ENCODE data around the gene TBC1D3B.

TBC1D3B gene

DNA sequence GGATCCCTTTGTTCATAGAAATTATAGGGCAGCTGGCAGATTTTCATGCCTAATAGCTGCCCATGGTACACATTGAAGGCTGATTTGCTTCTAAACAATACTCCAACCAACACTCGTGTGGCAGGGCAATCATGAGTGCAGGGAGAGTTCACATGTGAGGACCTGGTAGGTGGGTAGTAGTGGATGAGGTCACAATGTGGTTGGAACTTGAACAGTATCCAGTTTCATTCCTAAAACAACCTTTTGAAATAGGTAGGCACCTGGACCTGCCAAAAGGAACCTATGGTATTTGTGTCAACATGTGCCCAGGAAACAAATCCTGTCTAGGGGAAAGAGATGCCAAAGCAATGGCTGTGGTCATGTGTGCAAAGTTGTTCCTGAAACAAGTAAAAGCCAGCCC is 40.0 kb downstream of the TBC1D3B start:
- no peak overlapping the region for H2AFZ ChIP-seq (ENCODE audit: low read length, unreplicated experiment)
- H3K4me1 ChIP-seq (ENCODE audit: control insufficient read depth, insufficient read depth, low read length, unreplicated experiment) = no peaks in the 10 kb centered on the region
- no peak overlapping the region for H3K27ac ChIP-seq (ENCODE audit: low read depth, low read length)
- H3K27me3 ChIP-seq (ENCODE audit: insufficient read depth, low read length) = peaks cover 47% of the 10 kb centered on the region
- H3K36me3 ChIP-seq (ENCODE audit: insufficient read depth, low read length) = no peaks in the 10 kb centered on the region
- no peaks in the 10 kb centered on the region for H3K79me2 ChIP-seq (ENCODE audit: control insufficient read depth, insufficient read depth, low read length, unreplicated experiment)
- no peak overlapping the region for H3K4me3 ChIP-seq (ENCODE audit: low read depth, low read length)

DNA sequence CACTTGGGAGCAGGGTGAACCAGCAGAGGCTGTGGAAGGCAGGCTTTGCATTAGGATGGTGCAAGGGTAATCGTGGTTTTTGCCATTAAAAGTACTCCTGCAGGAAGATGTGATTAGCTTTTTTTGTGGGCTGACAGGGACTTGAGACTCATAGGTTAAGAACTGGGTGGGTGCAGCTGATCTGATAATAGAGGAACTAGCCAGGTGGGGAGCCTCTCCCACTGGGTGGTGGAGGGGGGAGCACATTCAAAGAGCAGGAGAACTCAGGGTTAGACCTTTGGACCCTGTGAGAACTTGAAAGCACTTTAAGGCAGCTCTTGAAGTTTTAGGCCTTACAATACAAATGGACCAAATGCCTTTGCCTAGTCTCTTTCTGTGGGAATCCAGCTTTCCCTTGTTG is 40.4 kb downstream of the TBC1D3B start:
- Histone ChIP-seq H2AFZ (ENCODE audit: low read length, unreplicated experiment) (no peak overlapping the region), H3K36me3 (ENCODE audit: insufficient read depth, low read length) (no peaks in the 10 kb centered on the region), H3K27me3 (ENCODE audit: insufficient read depth, low read length) (peaks cover 43% of the 10 kb centered on the region), H3K27ac (ENCODE audit: low read depth, low read length) (no peak overlapping the region), H3K4me3 (ENCODE audit: low read depth, low read length) (no peak overlapping the region), H3K79me2 (ENCODE audit: control insufficient read depth, insufficient read depth, low read length, unreplicated experiment) (no peaks in the 10 kb centered on the region), H3K4me1 (ENCODE audit: control insufficient read depth, insufficient read depth, low read length, unreplicated experiment) (no peaks in the 10 kb centered on the region)

DNA sequence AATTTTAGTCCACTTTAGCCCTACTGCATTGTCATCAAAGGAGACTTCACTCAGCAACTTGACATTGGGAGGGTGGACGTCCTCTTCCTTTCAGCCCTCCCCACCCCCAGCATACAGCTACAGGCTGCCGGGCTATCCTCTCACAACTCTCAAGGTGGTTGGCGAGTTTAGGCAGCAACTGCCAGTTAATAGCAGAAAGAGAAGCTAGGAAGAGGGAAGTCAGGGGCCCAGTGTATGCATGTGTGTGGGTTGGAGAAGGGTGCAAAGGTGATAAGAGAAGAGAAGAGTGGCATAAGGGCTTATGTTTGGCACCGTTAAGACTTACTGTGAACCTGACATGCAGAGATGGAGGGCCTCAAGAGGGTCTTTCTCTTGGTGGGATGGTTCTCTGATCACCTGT is 41.0 kb downstream of the TBC1D3B start:
- H3K36me3 ChIP-seq (ENCODE audit: insufficient read depth, low read length) = no peaks in the 10 kb centered on the region
- H3K4me1 ChIP-seq (ENCODE audit: control insufficient read depth, insufficient read depth, low read length, unreplicated experiment) = no peaks in the 10 kb centered on the region
- H3K4me3 ChIP-seq (ENCODE audit: low read depth, low read length) = no peak overlapping the region
- H3K79me2 ChIP-seq (ENCODE audit: control insufficient read depth, insufficient read depth, low read length, unreplicated experiment) = no peaks in the 10 kb centered on the region
- no peak overlapping the region for H3K27ac ChIP-seq (ENCODE audit: low read depth, low read length)
- H2AFZ ChIP-seq (ENCODE audit: low read length, unreplicated experiment) = no peak overlapping the region
- peaks cover 45% of the 10 kb centered on the region for H3K27me3 ChIP-seq (ENCODE audit: insufficient read depth, low read length)

DNA sequence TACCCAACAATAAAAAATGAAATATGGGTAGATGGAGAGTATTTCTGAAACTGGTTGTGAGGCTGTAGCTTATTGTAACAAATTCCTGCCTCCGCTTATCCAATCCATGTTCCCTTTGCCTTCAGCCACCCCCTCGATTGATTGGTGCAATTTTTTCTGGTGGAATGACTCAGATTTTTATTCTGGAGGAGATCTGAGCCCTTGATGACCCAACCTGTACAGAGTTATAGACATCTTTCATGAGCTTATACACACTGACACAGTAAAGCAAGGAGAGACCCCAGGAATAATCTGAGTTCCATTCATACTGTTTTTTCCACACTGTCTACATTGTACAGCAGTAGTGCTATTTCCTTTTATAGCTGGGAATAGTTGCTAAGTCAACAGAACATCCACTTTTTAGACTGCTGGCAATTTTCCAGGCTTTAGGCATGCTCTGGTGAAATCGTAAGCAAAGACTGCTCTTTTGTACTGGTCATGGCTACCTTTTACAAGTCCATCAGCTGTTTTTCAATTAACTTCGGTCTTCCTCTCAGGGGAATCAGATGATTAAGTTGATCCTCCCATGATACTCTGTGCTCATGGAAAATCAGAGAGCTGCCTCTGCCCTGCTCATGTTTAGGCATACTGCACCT is 42.7 kb downstream of the TBC1D3B start:
- Histone ChIP-seq H3K27me3 (ENCODE audit: insufficient read depth, low read length) (peaks cover 62% of the 10 kb centered on the region), H3K27ac (ENCODE audit: low read depth, low read length) (no peak overlapping the region), H2AFZ (ENCODE audit: low read length, unreplicated experiment) (no peak overlapping the region), H3K4me3 (ENCODE audit: low read depth, low read length) (no peak overlapping the region), H3K4me1 (ENCODE audit: control insufficient read depth, insufficient read depth, low read length, unreplicated experiment) (no peaks in the 10 kb centered on the region), H3K79me2 (ENCODE audit: control insufficient read depth, insufficient read depth, low read length, unreplicated experiment) (no peaks in the 10 kb centered on the region), H3K36me3 (ENCODE audit: insufficient read depth, low read length) (no peaks in the 10 kb centered on the region)

DNA sequence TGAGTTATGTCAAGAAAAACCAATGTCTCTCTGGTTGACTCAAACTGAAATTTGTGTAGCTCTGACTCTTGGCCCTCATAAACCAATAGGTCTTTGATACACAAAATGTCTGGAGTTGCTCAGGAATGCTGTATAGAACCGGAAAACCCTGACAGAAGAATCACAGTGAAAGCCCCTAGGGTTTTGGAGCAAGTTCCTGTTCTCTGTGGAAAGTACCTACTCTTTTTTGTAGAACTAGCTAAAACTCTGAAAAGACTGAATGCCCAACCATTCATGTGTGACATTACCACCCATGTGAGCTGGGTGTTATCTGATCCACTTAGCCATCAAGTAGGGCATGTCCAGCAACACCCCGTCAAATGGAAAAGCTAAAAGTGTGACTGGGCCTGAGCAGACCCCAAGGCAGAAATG is 44.0 kb downstream of the TBC1D3B start:
- no peaks in the 10 kb centered on the region for H3K79me2 ChIP-seq (ENCODE audit: control insufficient read depth, insufficient read depth, low read length, unreplicated experiment)
- H3K36me3 ChIP-seq (ENCODE audit: insufficient read depth, low read length) = no peaks in the 10 kb centered on the region
- no peak overlapping the region for H3K4me3 ChIP-seq (ENCODE audit: low read depth, low read length)
- no peak overlapping the region for H2AFZ ChIP-seq (ENCODE audit: low read length, unreplicated experiment)
- H3K27me3 ChIP-seq (ENCODE audit: insufficient read depth, low read length) = peaks cover 70% of the 10 kb centered on the region
- H3K4me1 ChIP-seq (ENCODE audit: control insufficient read depth, insufficient read depth, low read length, unreplicated experiment) = no peaks in the 10 kb centered on the region
- no peak overlapping the region for H3K27ac ChIP-seq (ENCODE audit: low read depth, low read length)

DNA sequence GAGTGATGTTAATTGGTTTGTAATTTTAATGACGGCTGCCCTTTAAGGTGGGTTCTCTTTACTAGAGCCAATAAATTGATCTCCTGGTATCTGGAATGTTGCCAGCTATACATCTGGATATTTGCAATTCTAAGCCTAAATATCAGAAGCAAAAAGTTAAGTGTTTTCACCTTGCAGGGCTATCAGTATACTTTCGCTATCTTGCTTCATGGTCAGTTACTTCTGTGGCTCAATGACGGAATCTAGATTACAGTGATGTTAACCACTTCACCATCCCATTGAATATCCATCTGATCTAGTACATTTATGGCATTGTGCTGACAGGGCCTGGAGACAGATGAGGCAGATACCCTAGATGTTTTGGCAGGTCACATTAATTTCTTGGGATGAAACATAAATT is 44.5 kb downstream of the TBC1D3B start:
- Histone ChIP-seq H3K4me3 (ENCODE audit: low read depth, low read length) (no peak overlapping the region), H3K27ac (ENCODE audit: low read depth, low read length) (no peak overlapping the region), H3K79me2 (ENCODE audit: control insufficient read depth, insufficient read depth, low read length, unreplicated experiment) (no peaks in the 10 kb centered on the region), H3K36me3 (ENCODE audit: insufficient read depth, low read length) (no peaks in the 10 kb centered on the region), H3K27me3 (ENCODE audit: insufficient read depth, low read length) (peaks cover 69% of the 10 kb centered on the region), H2AFZ (ENCODE audit: low read length, unreplicated experiment) (no peak overlapping the region), H3K4me1 (ENCODE audit: control insufficient read depth, insufficient read depth, low read length, unreplicated experiment) (no peaks in the 10 kb centered on the region)

DNA sequence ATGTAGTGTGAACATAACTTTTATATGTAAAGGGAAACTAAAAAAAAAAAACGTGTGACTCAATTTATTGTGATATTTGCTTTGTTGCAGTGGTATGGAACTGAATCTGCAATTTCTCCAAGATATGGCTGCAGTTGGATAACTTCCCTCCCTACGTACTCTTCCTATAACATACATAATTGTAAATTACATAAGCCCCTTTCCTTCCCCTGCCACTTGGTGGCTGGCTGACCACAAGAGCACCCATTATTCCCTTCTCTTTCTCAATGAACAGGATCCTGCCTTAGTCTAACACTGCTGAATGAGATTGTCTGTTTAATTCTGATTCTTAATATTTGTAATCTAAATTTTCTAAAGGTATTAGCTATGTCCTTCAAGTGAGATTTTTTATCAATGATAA is 45.0 kb downstream of the TBC1D3B start:
- H3K36me3 ChIP-seq (ENCODE audit: insufficient read depth, low read length) = no peaks in the 10 kb centered on the region
- no peak overlapping the region for H2AFZ ChIP-seq (ENCODE audit: low read length, unreplicated experiment)
- H3K27ac ChIP-seq (ENCODE audit: low read depth, low read length) = no peak overlapping the region
- peaks cover 69% of the 10 kb centered on the region for H3K27me3 ChIP-seq (ENCODE audit: insufficient read depth, low read length)
- H3K79me2 ChIP-seq (ENCODE audit: control insufficient read depth, insufficient read depth, low read length, unreplicated experiment) = no peaks in the 10 kb centered on the region
- H3K4me1 ChIP-seq (ENCODE audit: control insufficient read depth, insufficient read depth, low read length, unreplicated experiment) = no peaks in the 10 kb centered on the region
- H3K4me3 ChIP-seq (ENCODE audit: low read depth, low read length) = no peak overlapping the region

DNA sequence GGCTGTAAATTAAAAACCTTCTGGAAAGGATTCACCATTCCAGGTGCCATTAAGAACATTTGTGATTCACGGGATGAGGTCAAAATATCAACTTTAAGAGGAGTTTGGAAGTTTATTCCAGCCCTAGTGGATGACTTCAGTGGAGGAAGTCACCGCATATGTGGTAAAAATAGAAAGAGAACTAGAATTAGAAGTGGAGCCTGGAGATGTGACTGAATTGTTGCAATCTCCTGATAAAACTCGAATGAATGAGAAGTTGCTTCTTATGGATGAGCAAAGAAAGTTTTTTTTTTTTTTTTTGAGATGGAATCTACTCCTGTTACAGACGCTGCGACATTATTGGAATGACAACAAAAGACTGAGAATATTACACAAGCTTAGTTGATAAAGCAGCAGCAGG is 46.1 kb downstream of the TBC1D3B start:
- no peaks in the 10 kb centered on the region for H3K36me3 ChIP-seq (ENCODE audit: insufficient read depth, low read length)
- H2AFZ ChIP-seq (ENCODE audit: low read length, unreplicated experiment) = no peak overlapping the region
- H3K27ac ChIP-seq (ENCODE audit: low read depth, low read length) = no peak overlapping the region
- H3K79me2 ChIP-seq (ENCODE audit: control insufficient read depth, insufficient read depth, low read length, unreplicated experiment) = no peaks in the 10 kb centered on the region
- no peaks in the 10 kb centered on the region for H3K4me1 ChIP-seq (ENCODE audit: control insufficient read depth, insufficient read depth, low read length, unreplicated experiment)
- peaks cover 65% of the 10 kb centered on the region for H3K27me3 ChIP-seq (ENCODE audit: insufficient read depth, low read length)
- no peak overlapping the region for H3K4me3 ChIP-seq (ENCODE audit: low read depth, low read length)

DNA sequence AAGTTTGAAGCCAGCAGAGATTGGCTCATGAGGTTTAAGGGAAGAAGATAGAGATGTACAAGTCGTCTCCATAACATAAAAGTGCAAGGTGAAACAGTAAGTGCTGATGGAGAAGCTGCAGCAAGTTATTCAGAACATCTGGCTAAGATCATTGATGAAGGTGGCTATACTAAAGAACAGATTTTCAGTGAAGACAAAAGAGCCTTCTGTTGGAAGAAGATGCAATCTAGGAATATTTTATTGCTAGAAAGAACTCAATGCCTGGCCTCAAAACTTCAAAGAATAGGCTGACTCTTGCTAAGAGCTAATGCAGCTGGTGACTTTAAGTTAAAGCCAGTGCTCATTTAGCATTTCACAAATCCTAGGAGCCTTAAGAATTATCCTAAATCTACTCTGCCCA is 46.8 kb downstream of the TBC1D3B start:
- H3K4me1 ChIP-seq (ENCODE audit: control insufficient read depth, insufficient read depth, low read length, unreplicated experiment) = no peaks in the 10 kb centered on the region
- no peak overlapping the region for H2AFZ ChIP-seq (ENCODE audit: low read length, unreplicated experiment)
- peaks cover 60% of the 10 kb centered on the region for H3K27me3 ChIP-seq (ENCODE audit: insufficient read depth, low read length)
- H3K27ac ChIP-seq (ENCODE audit: low read depth, low read length) = no peak overlapping the region
- H3K36me3 ChIP-seq (ENCODE audit: insufficient read depth, low read length) = no peaks in the 10 kb centered on the region
- H3K4me3 ChIP-seq (ENCODE audit: low read depth, low read length) = no peak overlapping the region
- no peaks in the 10 kb centered on the region for H3K79me2 ChIP-seq (ENCODE audit: control insufficient read depth, insufficient read depth, low read length, unreplicated experiment)

DNA sequence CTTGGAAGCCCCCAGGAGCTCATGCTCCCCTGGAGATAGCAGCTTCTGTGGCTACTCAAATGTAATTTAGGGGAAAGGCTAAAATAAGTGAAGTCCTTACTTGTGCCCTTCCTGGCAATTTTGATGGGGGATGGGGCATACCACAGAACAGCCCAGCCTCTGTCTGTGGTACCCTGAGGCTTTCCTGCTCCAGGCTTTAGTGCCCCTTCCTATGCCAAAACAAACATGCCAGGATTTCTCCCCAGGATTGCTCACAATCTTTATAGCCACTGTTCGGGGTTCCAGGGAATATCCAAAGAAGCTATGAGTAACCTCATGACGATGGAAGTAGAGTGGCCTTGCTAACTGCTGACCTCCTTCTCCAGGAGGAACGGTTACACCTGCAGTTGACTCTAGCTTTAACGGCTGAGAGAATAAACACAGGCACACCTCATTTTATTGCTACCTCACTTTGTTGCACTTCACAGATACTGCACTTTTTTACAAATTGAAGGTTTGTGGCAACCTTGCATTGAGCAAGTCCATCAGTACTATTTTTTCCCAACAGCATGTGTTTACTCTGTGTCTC is 47.9 kb downstream of the TBC1D3B start:
- H3K4me3 ChIP-seq (ENCODE audit: low read depth, low read length) = no peak overlapping the region
- H3K27me3 ChIP-seq (ENCODE audit: insufficient read depth, low read length) = peaks cover 62% of the 10 kb centered on the region
- H2AFZ ChIP-seq (ENCODE audit: low read length, unreplicated experiment) = no peak overlapping the region
- H3K79me2 ChIP-seq (ENCODE audit: control insufficient read depth, insufficient read depth, low read length, unreplicated experiment) = no peaks in the 10 kb centered on the region
- H3K27ac ChIP-seq (ENCODE audit: low read depth, low read length) = no peak overlapping the region
- no peaks in the 10 kb centered on the region for H3K4me1 ChIP-seq (ENCODE audit: control insufficient read depth, insufficient read depth, low read length, unreplicated experiment)
- H3K36me3 ChIP-seq (ENCODE audit: insufficient read depth, low read length) = no peaks in the 10 kb centered on the region

DNA sequence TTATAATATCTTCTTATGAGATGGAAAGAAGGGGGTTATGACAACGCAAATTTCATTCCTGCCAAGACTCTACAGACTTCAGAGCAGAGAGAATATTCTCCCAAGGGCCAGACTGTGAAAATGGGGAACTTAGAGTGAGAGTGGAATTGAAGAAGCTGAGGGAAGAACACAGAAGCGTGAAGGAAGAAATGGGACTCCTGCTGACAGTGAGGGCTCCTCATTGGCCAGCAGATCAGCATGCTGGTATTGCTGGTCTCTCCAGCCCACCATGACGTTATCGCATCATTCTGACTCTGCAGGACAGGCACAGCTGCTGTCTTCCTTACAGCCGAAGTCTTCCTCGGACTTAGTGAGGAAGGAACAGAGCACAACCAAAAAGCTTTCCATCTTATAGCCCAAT is 48.5 kb downstream of the TBC1D3B start:
- H3K4me1 ChIP-seq (ENCODE audit: control insufficient read depth, insufficient read depth, low read length, unreplicated experiment) = no peaks in the 10 kb centered on the region
- H2AFZ ChIP-seq (ENCODE audit: low read length, unreplicated experiment) = no peak overlapping the region
- H3K27ac ChIP-seq (ENCODE audit: low read depth, low read length) = no peak overlapping the region
- H3K4me3 ChIP-seq (ENCODE audit: low read depth, low read length) = no peak overlapping the region
- H3K36me3 ChIP-seq (ENCODE audit: insufficient read depth, low read length) = no peaks in the 10 kb centered on the region
- H3K27me3 ChIP-seq (ENCODE audit: insufficient read depth, low read length) = peaks cover 62% of the 10 kb centered on the region
- no peaks in the 10 kb centered on the region for H3K79me2 ChIP-seq (ENCODE audit: control insufficient read depth, insufficient read depth, low read length, unreplicated experiment)
